Epithelial cell of umbilical artery (primary cell): ENCODE data around the gene PSG2. TPM values are rescaled to one million over a fixed set of nuclear protein-coding genes. Genes with fewer than 3 reads are reported as not detected.

Experiments
- total RNA-seq: library from RNA; depleted of rRNA; stranded (reverse); fragments of >200 nt; gene quantifications from 2 replicates; pipeline ENCODE4 v1.2.3, GENCODE V29; 2014

The PSG2 gene
- total RNA-seq = not detected in 2 replicates

DNA sequence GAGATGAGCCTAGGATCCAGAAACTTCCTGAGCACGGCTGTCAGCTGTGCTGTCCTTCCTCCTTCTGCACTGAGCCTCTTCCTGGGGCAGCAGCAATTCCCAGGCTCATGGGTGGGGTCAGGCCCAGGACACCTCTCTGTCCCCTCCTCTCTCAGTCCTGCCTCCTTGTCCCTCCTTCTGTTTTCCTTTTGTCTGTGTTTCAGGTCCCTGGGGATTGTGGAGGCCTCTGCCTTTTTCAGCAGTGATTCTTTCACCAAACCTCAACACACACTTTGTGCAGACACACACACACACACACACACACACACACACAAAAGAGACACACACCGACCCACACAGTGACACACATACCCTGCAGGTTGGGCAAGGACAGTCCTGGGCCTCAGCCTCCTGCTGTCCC, at the start of gene PSG2:
Gene PSG2 (minus strand): TSS at position 101 of the 400 bp plus-strand sequence. CDS start 132 bp downstream, outside the sequence.

DNA sequence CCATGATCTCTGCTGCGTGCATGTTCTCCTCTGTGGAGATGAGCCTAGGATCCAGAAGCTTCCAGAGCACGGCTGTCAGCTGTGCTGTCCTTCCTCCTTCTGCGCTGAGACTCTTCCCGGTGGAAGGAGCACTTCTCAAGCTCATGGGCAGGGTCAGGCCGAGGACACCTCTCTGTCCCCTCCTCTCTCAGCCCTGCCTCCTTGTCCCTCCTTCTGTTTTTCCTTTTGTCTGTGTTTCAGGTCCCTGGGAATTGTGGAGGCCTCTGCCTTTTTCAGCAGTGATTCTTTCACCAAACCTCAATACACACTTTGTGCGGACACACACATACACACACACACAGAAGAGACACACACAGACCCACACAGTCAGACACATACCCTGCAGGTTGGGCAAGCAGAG, 56.1 kb downstream of the PSG2 start, which contains the start of gene PSG11:
Gene PSG11 (minus strand): TSS at position 101 of the 400 bp plus-strand sequence. CDS start 97 bp downstream, at position 4.

Other genes with a start within 250 kb of the PSG2 start
- not detected in 2 replicates for gene PSG1, start 203.0 kb downstream of the PSG2 start, total RNA-seq
- not detected in 2 replicates for gene PSG6, start 164.8 kb downstream of the PSG2 start, total RNA-seq
- gene PSG7, start 145.5 kb downstream of the PSG2 start, total RNA-seq = not detected in 2 replicates
- not detected in 2 replicates for gene PSG11, start 56.2 kb downstream of the PSG2 start, total RNA-seq
- not detected in 2 replicates for gene PSG5, start 103.8 kb upstream of the PSG2 start, total RNA-seq
- not detected in 2 replicates for gene PSG4, start 122.9 kb upstream of the PSG2 start, total RNA-seq
- not detected in 2 replicates for gene PSG9, start 186.8 kb upstream of the PSG2 start, total RNA-seq